Thyroid gland (tissue), 4 donors: ENCODE measurements around the gene DNASE1L3.

ENCODE experiments used
- POLR2A ChIP-seq, 2 donors: fragments of 450-650 bp; IDR thresholded peaks; one replicate each; pipeline ENCODE4 v1.6.1; 2017; ENCODE audit warnings: antibody characterized with exemption in 2 of 2, mild to moderate bottlenecking in 2 of 2, moderate library complexity in 1 of 2
- TF ChIP-seq, protein P1 (sequence below), 6 experiments: fragments of 200-600 bp in 3 of 6; fragments of 450-650 bp in 3 of 6; sonication (generic) in 3 of 6; IDR thresholded peaks; one replicate each; pipeline ENCODE4 v1.5.1; 2016 to 2019; ENCODE audit warnings: antibody characterized with exemption in 6 of 6, mild to moderate bottlenecking in 2 of 6, inconsistent platforms in 1 of 6, moderate library complexity in 1 of 6

GRCh38 chr3:58150130-58150809, 60.5 kb downstream of the DNASE1L3 start:
- no peak for TF ChIP-seq POLR2A (IDR thresholded peaks at IDR 0.05)
- TF ChIP-seq, protein P1, sequence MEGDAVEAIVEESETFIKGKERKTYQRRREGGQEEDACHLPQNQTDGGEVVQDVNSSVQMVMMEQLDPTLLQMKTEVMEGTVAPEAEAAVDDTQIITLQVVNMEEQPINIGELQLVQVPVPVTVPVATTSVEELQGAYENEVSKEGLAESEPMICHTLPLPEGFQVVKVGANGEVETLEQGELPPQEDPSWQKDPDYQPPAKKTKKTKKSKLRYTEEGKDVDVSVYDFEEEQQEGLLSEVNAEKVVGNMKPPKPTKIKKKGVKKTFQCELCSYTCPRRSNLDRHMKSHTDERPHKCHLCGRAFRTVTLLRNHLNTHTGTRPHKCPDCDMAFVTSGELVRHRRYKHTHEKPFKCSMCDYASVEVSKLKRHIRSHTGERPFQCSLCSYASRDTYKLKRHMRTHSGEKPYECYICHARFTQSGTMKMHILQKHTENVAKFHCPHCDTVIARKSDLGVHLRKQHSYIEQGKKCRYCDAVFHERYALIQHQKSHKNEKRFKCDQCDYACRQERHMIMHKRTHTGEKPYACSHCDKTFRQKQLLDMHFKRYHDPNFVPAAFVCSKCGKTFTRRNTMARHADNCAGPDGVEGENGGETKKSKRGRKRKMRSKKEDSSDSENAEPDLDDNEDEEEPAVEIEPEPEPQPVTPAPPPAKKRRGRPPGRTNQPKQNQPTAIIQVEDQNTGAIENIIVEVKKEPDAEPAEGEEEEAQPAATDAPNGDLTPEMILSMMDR (IDR thresholded peaks at IDR 0.05), result no peak
